ENCODE results near the gene FCGR3A.
A peak's percentile ranks its signal among the peaks of the same experiment; 100 is the strongest.

Gene FCGR3A

DNA sequence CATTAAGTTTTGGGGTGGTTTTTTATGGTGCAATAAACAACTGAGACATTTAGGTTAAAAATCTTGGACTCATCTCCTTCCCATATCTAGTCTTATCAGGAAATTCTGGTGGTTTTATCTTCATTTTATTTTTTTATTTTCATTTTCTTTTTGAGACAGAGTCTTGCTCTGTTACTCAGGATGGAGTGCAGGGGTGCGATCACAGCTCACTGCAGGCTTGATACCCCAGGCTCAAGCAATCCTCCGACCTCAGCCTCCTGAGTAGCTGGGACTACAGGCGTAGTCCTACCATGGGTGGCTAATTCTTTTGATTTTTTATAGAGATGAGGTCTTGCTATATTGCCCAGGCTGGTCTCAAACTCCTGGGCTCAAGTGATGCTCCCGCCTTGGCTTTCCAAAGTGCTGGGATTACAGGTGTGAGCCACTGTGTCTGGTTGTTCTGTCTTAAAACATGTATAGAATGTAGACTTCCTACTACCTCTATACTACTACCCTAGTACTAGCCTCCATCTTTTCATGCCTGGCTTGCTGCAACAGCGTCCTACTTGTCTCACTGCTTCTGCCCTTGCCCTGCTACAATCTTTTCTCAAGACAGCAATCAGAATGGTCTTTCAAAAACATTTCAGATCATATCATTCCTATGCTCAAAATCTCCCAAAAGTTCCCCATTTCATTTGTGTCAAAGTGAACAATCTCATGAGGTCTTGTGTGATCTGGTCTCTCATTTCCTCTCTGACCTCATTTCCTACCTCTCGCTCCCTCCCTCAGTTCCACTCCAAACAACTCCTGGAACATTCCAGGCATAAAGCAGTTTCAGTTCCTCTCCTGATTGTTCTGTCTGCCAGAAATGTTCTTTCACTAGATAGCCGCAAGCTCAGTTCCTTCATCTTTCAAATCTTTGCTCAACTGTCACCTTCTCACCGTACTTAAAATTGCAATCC is 50.2 kb downstream of the FCGR3A start:
- H3K4me1 ChIP-seq: peaks cover 16% of the 10 kb centered on the region
- no peaks in the 10 kb centered on the region for H3K27me3 ChIP-seq
- no peak overlapping the region for H3K4me3 ChIP-seq
- peak overlapping the region; percentile 54 for H3K4me2 ChIP-seq
- TF ChIP-seq Cebpa-rat (IDR thresholded peaks at IDR 0.05): no peak
- H3K9ac ChIP-seq: no peak overlapping the region
- H4K20me1 ChIP-seq: no peaks in the 10 kb centered on the region
- no peaks in the 10 kb centered on the region for H3K36me3 ChIP-seq
- no peak overlapping the region for H3K27ac ChIP-seq
- H3K9me3 ChIP-seq: no peaks in the 10 kb centered on the region

DNA sequence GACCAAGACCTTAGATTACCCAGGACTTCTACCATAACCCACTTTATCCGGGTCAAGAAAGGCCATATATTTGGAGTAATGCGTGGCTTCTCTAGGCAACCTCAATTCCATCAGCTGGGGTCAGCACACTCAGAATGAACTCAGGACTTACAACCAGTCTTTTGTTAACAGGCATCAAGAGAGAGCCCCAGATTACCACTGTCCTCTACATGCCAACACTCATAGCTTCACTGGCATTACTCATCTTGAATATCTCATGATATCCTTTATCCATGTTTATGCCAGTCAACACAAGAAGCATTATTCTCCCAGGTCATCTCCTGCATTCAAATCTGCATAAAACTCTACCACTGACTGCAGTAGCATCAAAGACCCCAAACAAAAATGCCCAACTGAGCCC is 51.0 kb downstream of the FCGR3A start:
- no peak for TF ChIP-seq Cebpa-rat (IDR thresholded peaks at IDR 0.05)
- Histone ChIP-seq H3K4me1 (peaks cover 16% of the 10 kb centered on the region), H3K36me3 (no peaks in the 10 kb centered on the region), H3K27ac (no peak overlapping the region), H3K27me3 (no peaks in the 10 kb centered on the region), H3K4me2 (no peak overlapping the region), H3K4me3 (no peak overlapping the region), H3K9me3 (no peaks in the 10 kb centered on the region), H4K20me1 (no peaks in the 10 kb centered on the region), H3K9ac (no peak overlapping the region)

DNA sequence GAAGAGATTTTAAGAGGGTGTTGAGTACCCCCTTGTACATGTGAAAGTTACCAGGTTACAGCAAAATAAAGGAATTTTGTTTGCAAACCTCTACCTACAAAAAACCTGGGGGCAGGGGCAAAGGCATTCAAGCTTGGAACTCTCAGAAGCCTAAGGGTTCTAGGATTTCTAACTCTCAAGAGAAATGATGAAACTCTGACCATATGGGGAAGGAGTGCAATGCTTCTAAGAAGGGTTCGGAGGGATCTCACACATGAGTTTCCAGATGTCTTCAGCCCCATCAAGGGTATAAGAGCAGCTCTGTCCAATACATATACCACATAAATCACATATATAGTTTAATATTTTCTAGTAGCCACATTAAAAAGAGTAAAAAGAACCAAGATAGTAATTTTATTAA is 51.7 kb downstream of the FCGR3A start:
- Histone ChIP-seq H4K20me1 (no peaks in the 10 kb centered on the region), H3K27me3 (no peaks in the 10 kb centered on the region), H3K27ac (no peak overlapping the region), H3K9ac (no peak overlapping the region), H3K36me3 (no peaks in the 10 kb centered on the region), H3K4me2 (no peak overlapping the region), H3K4me3 (no peak overlapping the region), H3K4me1 (peaks cover 16% of the 10 kb centered on the region), H3K9me3 (no peaks in the 10 kb centered on the region)
- no peak for TF ChIP-seq Cebpa-rat (IDR thresholded peaks at IDR 0.05)

DNA sequence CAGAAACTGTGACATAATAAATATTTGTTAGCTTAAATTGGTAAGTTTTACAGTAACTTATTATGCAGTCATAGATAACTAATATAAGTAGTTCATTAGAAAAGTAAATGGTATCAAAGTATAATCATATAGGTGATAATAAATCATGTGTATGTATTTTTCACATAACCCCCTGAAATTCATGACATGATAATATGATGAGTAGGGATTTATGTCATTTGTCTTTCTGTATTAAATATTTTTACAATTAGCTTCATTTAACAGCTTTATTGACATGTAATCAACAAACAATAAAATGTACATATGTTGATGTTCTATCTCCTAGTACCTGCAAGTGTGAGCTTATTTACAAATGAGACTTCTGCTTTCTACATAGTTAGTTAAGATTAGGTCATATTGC is 54.1 kb downstream of the FCGR3A start:
- no peaks in the 10 kb centered on the region for H3K9me3 ChIP-seq
- no peak overlapping the region for H3K9ac ChIP-seq
- H4K20me1 ChIP-seq: no peaks in the 10 kb centered on the region
- H3K4me3 ChIP-seq: no peak overlapping the region
- no peak overlapping the region for H3K27ac ChIP-seq
- no peaks in the 10 kb centered on the region for H3K36me3 ChIP-seq
- no peak overlapping the region for H3K4me2 ChIP-seq
- no peaks in the 10 kb centered on the region for H3K27me3 ChIP-seq
- TF ChIP-seq Cebpa-rat (IDR thresholded peaks at IDR 0.05): no peak
- peaks cover 16% of the 10 kb centered on the region for H3K4me1 ChIP-seq

DNA sequence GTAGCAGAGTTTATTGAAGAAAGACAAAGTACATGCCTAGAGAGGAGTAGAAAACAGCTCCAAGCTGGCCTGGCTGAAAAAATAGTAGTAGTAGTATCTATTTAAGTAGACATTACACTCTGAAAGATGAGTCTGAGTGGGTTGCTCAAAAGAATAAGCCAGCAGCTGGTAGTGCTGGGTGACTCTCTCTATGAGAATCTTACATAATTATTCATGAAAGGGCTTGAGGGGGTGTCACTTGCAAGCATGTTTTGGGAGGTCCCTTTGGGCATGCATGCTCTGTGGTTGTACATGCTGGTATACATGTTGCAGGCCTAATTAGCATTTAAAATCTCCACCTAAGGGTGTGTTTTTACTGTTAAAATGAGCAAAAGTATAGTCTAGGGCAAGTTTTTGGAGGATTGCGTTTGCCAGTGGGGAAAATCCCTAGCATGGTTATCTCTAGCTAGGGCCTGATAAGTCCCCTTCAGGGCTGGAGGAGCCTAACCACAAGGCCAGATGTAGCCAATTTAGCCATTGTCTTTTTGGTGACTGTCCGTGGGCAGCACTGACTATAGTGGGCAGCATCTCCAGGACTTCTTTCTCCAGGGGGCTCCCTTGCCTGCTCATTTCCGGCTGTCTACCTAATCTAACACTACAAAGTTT is 55.4 kb downstream of the FCGR3A start:
- no peaks in the 10 kb centered on the region for H3K9me3 ChIP-seq
- no peaks in the 10 kb centered on the region for H3K36me3 ChIP-seq
- TF ChIP-seq Cebpa-rat (IDR thresholded peaks at IDR 0.05): no peak
- no peak overlapping the region for H3K27ac ChIP-seq
- no peaks in the 10 kb centered on the region for H4K20me1 ChIP-seq
- H3K4me2 ChIP-seq: no peak overlapping the region
- no peaks in the 10 kb centered on the region for H3K27me3 ChIP-seq
- peaks cover 3% of the 10 kb centered on the region for H3K4me1 ChIP-seq
- no peak overlapping the region for H3K9ac ChIP-seq
- no peak overlapping the region for H3K4me3 ChIP-seq

DNA sequence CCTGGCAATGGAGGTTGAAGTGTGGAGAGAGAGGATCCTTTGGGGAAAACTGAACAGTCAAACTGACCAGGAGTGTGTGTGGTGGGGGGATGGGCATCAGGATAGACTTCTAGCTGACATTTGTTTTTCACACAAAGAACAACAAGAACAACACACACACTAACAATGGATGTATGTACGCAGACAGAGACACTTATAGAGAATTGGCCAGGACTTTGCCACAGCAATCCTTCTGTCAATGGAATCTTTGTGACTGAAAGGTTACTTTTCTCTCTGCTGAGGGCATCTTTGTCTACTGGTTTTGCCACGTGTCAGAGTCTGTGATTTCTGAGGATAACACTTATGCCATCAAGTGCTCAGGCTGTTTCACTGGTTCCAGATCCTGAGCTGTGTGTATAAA is 56.8 kb downstream of the FCGR3A start:
- Histone ChIP-seq H3K27ac (no peak overlapping the region), H3K9ac (no peak overlapping the region), H3K4me2 (no peak overlapping the region), H3K9me3 (no peaks in the 10 kb centered on the region), H3K27me3 (no peaks in the 10 kb centered on the region), H4K20me1 (no peaks in the 10 kb centered on the region), H3K4me1 (no peaks in the 10 kb centered on the region), H3K36me3 (no peaks in the 10 kb centered on the region), H3K4me3 (no peak overlapping the region)
- TF ChIP-seq Cebpa-rat (IDR thresholded peaks at IDR 0.05): no peak
